ENCODE results near the gene MAP2K6. TPM values are rescaled to one million over a fixed set of nuclear protein-coding genes. Genes with fewer than 3 reads are reported as not detected.

Gene MAP2K6
- total and polyA plus RNA-seq, 10 of the 15 experiments (the other 5 are each of a cell fraction or from before 2014, with no cell fraction given), result 15.6 to 70.3 (median 22.9) TPM

DNA sequence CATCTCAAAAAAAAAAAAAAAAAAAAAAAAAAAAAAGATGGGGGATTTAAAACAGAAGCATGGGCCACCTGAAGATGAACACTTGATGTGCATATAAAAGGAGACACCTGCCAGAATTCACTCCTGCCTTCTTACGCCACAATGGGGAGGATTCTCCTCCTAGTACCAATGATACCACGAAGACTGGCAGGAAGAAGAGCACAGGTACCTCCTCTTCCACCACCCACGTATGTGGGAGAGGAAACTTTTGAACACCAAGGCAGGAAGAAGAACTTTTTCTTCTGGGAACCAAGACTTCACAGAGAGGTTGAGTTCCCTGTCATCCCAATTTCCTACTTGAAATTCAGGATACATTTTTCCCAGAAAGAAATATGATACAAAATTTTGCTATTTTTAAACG is 2.7 kb upstream of the MAP2K6 start (continued):
- TF ChIP-seq, protein P1, sequence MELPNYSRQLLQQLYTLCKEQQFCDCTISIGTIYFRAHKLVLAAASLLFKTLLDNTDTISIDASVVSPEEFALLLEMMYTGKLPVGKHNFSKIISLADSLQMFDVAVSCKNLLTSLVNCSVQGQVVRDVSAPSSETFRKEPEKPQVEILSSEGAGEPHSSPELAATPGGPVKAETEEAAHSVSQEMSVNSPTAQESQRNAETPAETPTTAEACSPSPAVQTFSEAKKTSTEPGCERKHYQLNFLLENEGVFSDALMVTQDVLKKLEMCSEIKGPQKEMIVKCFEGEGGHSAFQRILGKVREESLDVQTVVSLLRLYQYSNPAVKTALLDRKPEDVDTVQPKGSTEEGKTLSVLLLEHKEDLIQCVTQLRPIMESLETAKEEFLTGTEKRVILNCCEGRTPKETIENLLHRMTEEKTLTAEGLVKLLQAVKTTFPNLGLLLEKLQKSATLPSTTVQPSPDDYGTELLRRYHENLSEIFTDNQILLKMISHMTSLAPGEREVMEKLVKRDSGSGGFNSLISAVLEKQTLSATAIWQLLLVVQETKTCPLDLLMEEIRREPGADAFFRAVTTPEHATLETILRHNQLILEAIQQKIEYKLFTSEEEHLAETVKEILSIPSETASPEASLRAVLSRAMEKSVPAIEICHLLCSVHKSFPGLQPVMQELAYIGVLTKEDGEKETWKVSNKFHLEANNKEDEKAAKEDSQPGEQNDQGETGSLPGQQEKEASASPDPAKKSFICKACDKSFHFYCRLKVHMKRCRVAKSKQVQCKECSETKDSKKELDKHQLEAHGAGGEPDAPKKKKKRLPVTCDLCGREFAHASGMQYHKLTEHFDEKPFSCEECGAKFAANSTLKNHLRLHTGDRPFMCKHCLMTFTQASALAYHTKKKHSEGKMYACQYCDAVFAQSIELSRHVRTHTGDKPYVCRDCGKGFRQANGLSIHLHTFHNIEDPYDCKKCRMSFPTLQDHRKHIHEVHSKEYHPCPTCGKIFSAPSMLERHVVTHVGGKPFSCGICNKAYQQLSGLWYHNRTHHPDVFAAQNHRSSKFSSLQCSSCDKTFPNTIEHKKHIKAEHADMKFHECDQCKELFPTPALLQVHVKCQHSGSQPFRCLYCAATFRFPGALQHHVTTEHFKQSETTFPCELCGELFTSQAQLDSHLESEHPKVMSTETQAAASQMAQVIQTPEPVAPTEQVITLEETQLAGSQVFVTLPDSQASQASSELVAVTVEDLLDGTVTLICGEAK (IDR thresholded peaks at IDR 0.05; ENCODE audit: borderline replicate concordance), result no peak
- TF ChIP-seq TARDBP (IDR thresholded peaks at IDR 0.05; ENCODE audit: borderline replicate concordance), result no peak
- TF ChIP-seq ATF7 (IDR thresholded peaks at IDR 0.05; ENCODE audit: low read depth), result no peak
- TF ChIP-seq USF2 (IDR thresholded peaks at IDR 0.05; ENCODE audit: borderline replicate concordance, low read depth, low read length), result no peak
- no peak for TF ChIP-seq SUPT20H (IDR thresholded peaks at IDR 0.05; ENCODE audit: borderline replicate concordance, control insufficient read depth, low read depth, low read length)
- TF ChIP-seq CHD4 (IDR thresholded peaks at IDR 0.05), result no peak
- no peak for TF ChIP-seq FOS (IDR thresholded peaks at IDR 0.05; ENCODE audit: borderline replicate concordance, extremely low read depth, insufficient read length)
- no peak for TF ChIP-seq RAD21 (IDR thresholded peaks at IDR 0.05; ENCODE audit: insufficient read depth, low read depth, low read length)
- TF ChIP-seq RUNX3 (IDR thresholded peaks at IDR 0.05; ENCODE audit: low read length), result no peak
- no peak for TF ChIP-seq SIX5 (IDR thresholded peaks at IDR 0.05; ENCODE audit: low read depth, low read length, severe bottlenecking)
- TF ChIP-seq SMC3 (IDR thresholded peaks at IDR 0.05; ENCODE audit: borderline replicate concordance, low read length), result no peak
- TF ChIP-seq FOXM1 (IDR thresholded peaks at IDR 0.05; ENCODE audit: low read depth, low read length), result no peak
- TF ChIP-seq CREM (IDR thresholded peaks at IDR 0.05; ENCODE audit: low read depth), result no peak
- TF ChIP-seq RCOR1 (conservative IDR thresholded peaks at IDR 0.05; ENCODE audit: low read depth, low read length), result no peak
- no peak for TF ChIP-seq ZBED1 (IDR thresholded peaks at IDR 0.05; ENCODE audit: borderline replicate concordance)
